Bladder microvascular endothelial cell (primary cell): Measurements from ENCODE around the gene ARHGDIG. TPM values are rescaled to one million over a fixed set of nuclear protein-coding genes. Genes with fewer than 3 reads are reported as not detected.

ENCODE experiments used
- total RNA-seq: library from RNA; depleted of rRNA; stranded (reverse); fragments of >200 nt; gene quantifications from 2 replicates; pipeline ENCODE4 v1.2.3, GENCODE V29; 2014

ARHGDIG gene
- 0.13 TPM in 1 of 2 replicates, not detected in the other for total RNA-seq

GRCh38 chr16:280552-280951, at the start of gene ARHGDIG:
Gene ARHGDIG (plus strand): TSS chr16:280591. CDS start chr16:280681, 90 bp downstream.

GRCh38 chr16:234468-235305, 45.7 kb upstream of the ARHGDIG start, which contains the start of gene FAM234A:
Gene FAM234A (plus strand): TSS chr16:234821. CDS start chr16:254414, 19,593 bp downstream.

GRCh38 chr16:275786-276232, 4.6 kb upstream of the ARHGDIG start, which contains the start of gene RGS11:
Gene RGS11 (minus strand): TSS chr16:275944. CDS start chr16:275911, 33 bp downstream.

GRCh38 chr16:283033-283805, 2.8 kb downstream of the ARHGDIG start, which contains the start of gene PDIA2:
Gene PDIA2 (plus strand): TSS chr16:283164. CDS start chr16:283170, 6 bp downstream.

Other genes starting within 250 kb of the ARHGDIG start
- gene POLR3K, start 227.0 kb upstream of the ARHGDIG start, total RNA-seq, result 5.5 and 7.3 TPM in 2 replicates
- gene SNRNP25, start 226.8 kb upstream of the ARHGDIG start, total RNA-seq, result 18.9 and 47.1 TPM in 2 replicates
- gene RHBDF1, start 208.0 kb upstream of the ARHGDIG start, total RNA-seq, result 17.8 and 43.6 TPM in 2 replicates
- gene MPG, start 202.4 kb upstream of the ARHGDIG start, total RNA-seq, result 77.2 and 180 TPM in 2 replicates
- 3.1 and 16.6 TPM in 2 replicates for gene NPRL3, start 141.9 kb upstream of the ARHGDIG start, total RNA-seq
- 0.19 TPM in 1 of 2 replicates, not detected in the other for gene HBZ, start 127.9 kb upstream of the ARHGDIG start, total RNA-seq
- gene HBM, start 114.6 kb upstream of the ARHGDIG start, total RNA-seq, result not detected in 2 replicates
- gene HBA2, start 107.7 kb upstream of the ARHGDIG start, total RNA-seq, result 0.32 TPM in 1 of 2 replicates, not detected in the other
- gene HBA1, start 103.9 kb upstream of the ARHGDIG start, total RNA-seq, result not detected in 2 replicates
- gene HBQ1, start 100.1 kb upstream of the ARHGDIG start, total RNA-seq, result 0.97 TPM in 1 of 2 replicates, not detected in the other
- 29.1 and 51.1 TPM in 2 replicates for gene LUC7L, start 51.1 kb upstream of the ARHGDIG start, total RNA-seq
- 30.1 and 67.4 TPM in 2 replicates for gene FAM234A, start 45.8 kb upstream of the ARHGDIG start, total RNA-seq
- 0.81 and 1.6 TPM in 2 replicates for gene RGS11, start 4.6 kb upstream of the ARHGDIG start, total RNA-seq
- gene PDIA2, start 2.6 kb downstream of the ARHGDIG start, total RNA-seq, result not detected in 2 replicates
- gene AXIN1, start 72.1 kb downstream of the ARHGDIG start, total RNA-seq, result 16.4 and 27.1 TPM in 2 replicates
- gene MRPL28, start 89.9 kb downstream of the ARHGDIG start, total RNA-seq, result 61.0 and 77.7 TPM in 2 replicates
- 82.7 and 108 TPM in 2 replicates for gene PGAP6, start 101.4 kb downstream of the ARHGDIG start, total RNA-seq
- gene NME4, start 116.6 kb downstream of the ARHGDIG start, total RNA-seq, result 44.0 and 53.7 TPM in 2 replicates
- gene DECR2, start 121.3 kb downstream of the ARHGDIG start, total RNA-seq, result 14.2 and 19.1 TPM in 2 replicates
- gene RAB11FIP3, start 145.1 kb downstream of the ARHGDIG start, total RNA-seq, result 17.5 and 41.9 TPM in 2 replicates
- 20.6 and 36.8 TPM in 2 replicates for gene CAPN15, start 247.1 kb downstream of the ARHGDIG start, total RNA-seq